ENCODE data around the gene USP25. TPM values are rescaled to one million over a fixed set of nuclear protein-coding genes. Genes with fewer than 3 reads are reported as not detected.

Gene USP25
- total RNA-seq, 6 donors from 2014 or later: 44.1 to 120 (median 61.5) TPM

GRCh38 chr21:15895142-15896106 is 165.6 kb downstream of the USP25 start:
- no peaks in the 10 kb centered on the region for H3K36me3 ChIP-seq
- no peak overlapping the region for H3K4me3 ChIP-seq
- 64 to 77% methylated on average over 4 to 5 of the region's 5 CpGs for WGBS, 2 donors
- peaks cover 0 to 7% (median 5%) of the 10 kb centered on the region in 4 donors for H3K4me1 ChIP-seq
- H3K27ac ChIP-seq: no peak overlapping the region
- no peak for TF ChIP-seq POLR2AphosphoS5 (IDR thresholded peaks at IDR 0.05)
- TF ChIP-seq, protein P1, sequence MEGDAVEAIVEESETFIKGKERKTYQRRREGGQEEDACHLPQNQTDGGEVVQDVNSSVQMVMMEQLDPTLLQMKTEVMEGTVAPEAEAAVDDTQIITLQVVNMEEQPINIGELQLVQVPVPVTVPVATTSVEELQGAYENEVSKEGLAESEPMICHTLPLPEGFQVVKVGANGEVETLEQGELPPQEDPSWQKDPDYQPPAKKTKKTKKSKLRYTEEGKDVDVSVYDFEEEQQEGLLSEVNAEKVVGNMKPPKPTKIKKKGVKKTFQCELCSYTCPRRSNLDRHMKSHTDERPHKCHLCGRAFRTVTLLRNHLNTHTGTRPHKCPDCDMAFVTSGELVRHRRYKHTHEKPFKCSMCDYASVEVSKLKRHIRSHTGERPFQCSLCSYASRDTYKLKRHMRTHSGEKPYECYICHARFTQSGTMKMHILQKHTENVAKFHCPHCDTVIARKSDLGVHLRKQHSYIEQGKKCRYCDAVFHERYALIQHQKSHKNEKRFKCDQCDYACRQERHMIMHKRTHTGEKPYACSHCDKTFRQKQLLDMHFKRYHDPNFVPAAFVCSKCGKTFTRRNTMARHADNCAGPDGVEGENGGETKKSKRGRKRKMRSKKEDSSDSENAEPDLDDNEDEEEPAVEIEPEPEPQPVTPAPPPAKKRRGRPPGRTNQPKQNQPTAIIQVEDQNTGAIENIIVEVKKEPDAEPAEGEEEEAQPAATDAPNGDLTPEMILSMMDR (IDR thresholded peaks at IDR 0.05): no peak
- TF ChIP-seq EP300 (IDR thresholded peaks at IDR 0.05): no peak
- no peak for TF ChIP-seq POLR2A (IDR thresholded peaks at IDR 0.05)
- ATAC-seq (ENCODE audit: low FRiP score in 2 of 2) (no peak), DNase-seq (no peak)
- no peaks in the 10 kb centered on the region for H3K27me3 ChIP-seq
- no peaks in the 10 kb centered on the region for H3K9me3 ChIP-seq

GRCh38 chr21:15896501-15896900 is 166.7 kb downstream of the USP25 start:
- no peaks in the 10 kb centered on the region for H3K36me3 ChIP-seq
- DNase-seq: no peak

GRCh38 chr21:15904389-15904788 is 174.6 kb downstream of the USP25 start:
- WGBS, 2 donors: 85 to 90% methylated on average over 8 of the region's 8 CpGs
- H3K27ac ChIP-seq: no peak overlapping the region

More at GRCh38 chr21:15896501-15896900, 166.7 kb downstream of the USP25 start:
- Histone ChIP-seq H3K4me1 (peaks cover 0 to 7% (median 5%) of the 10 kb centered on the region in 4 donors), H3K27ac (no peak overlapping the region), H3K27me3 (no peaks in the 10 kb centered on the region), H3K4me3 (no peak overlapping the region), H3K9me3 (peaks cover 0 to 9% (median 3%) of the 10 kb centered on the region in 4 donors)
- TF ChIP-seq POLR2AphosphoS5 (IDR thresholded peaks at IDR 0.05) (no peak), EP300 (IDR thresholded peaks at IDR 0.05) (no peak)
- TF ChIP-seq, protein P1 (IDR thresholded peaks at IDR 0.05): no peak
- 91 to 100% methylated on average over 4 of the region's 4 CpGs for WGBS, 2 donors
- ATAC-seq (ENCODE audit: low FRiP score in 2 of 2): no peak

GRCh38 chr21:15908187-15908586 is 178.4 kb downstream of the USP25 start:
- no peak for ATAC-seq (ENCODE audit: low FRiP score in 2 of 2)
- H3K27me3 ChIP-seq: no peaks in the 10 kb centered on the region
- WGBS, 2 donors: 92 to 98% methylated on average over 4 to 6 of the region's 6 CpGs
- no peaks in the 10 kb centered on the region for H3K4me1 ChIP-seq
- no peaks in the 10 kb centered on the region for H3K36me3 ChIP-seq
- no peak overlapping the region for H3K4me3 ChIP-seq
- TF ChIP-seq, protein P1 (IDR thresholded peaks at IDR 0.05): no peak
- no peak for TF ChIP-seq POLR2AphosphoS5 (IDR thresholded peaks at IDR 0.05)
- TF ChIP-seq EP300 (IDR thresholded peaks at IDR 0.05): no peak
- TF ChIP-seq POLR2A (IDR thresholded peaks at IDR 0.05): no peak
- H3K9me3 ChIP-seq: peaks cover 0 to 11% (median 4%) of the 10 kb centered on the region in 4 donors
- no peak overlapping the region for H3K27ac ChIP-seq
- no peak for DNase-seq

More at GRCh38 chr21:15904389-15904788, 174.6 kb downstream of the USP25 start:
- Histone ChIP-seq H3K27me3 (no peaks in the 10 kb centered on the region), H3K36me3 (no peaks in the 10 kb centered on the region), H3K4me3 (no peak overlapping the region), H3K9me3 (peaks cover 0 to 29% (median 9%) of the 10 kb centered on the region in 4 donors), H3K4me1 (no peaks in the 10 kb centered on the region)
- DNase-seq (no peak), ATAC-seq (ENCODE audit: low FRiP score in 2 of 2) (no peak)
- TF ChIP-seq POLR2AphosphoS5 (IDR thresholded peaks at IDR 0.05): no peak
- no peak for TF ChIP-seq EP300 (IDR thresholded peaks at IDR 0.05)
- TF ChIP-seq, protein P1 (IDR thresholded peaks at IDR 0.05): no peak
- no peak for TF ChIP-seq POLR2A (IDR thresholded peaks at IDR 0.05)
